ENCODE measurements around the gene GRIN2C.

- TF ChIP-seq POLR2AphosphoS5 (IDR thresholded peaks at IDR 0.05; ENCODE audit: low read depth, low read length) (no peak), SIN3A (IDR thresholded peaks at IDR 0.05; ENCODE audit: borderline replicate concordance, insufficient read depth, low read length) (no peak), REST (IDR thresholded peaks at IDR 0.05; ENCODE audit: insufficient read depth in 1 of 2, low read depth in 2 of 2, low read length in 2 of 2) (no peak), FOXP2 (optimal IDR thresholded peaks at IDR 0.05; ENCODE audit: borderline replicate concordance, extremely low read depth, extremely low read length, insufficient read depth) (no peak), TAF1 (IDR thresholded peaks at IDR 0.05; ENCODE audit: borderline replicate concordance, insufficient read depth, low read length) (no peak)
Measured at GRCh38 chr17:74830861-74831260, 28.8 kb downstream of the GRIN2C start.

Data from PFSK-1 (cell line).